HG02840 (cell line): ENCODE results near the gene STUM.
"Not testable (repeated sequence)": the region's sequence is repeated elsewhere in the genome, so short reads cannot be mapped to it uniquely, and the experiment has no call there.

ENCODE experiments used
- ATAC-seq: cut with Tn5 transposase; IDR thresholded peaks from one replicate; pipeline ENCODE4 v1.9.1; 2021; ENCODE audit warnings: mild to moderate bottlenecking, moderate library complexity, moderate number of reproducible peaks; ENCODE audit not compliant: unreplicated experiment, low FRiP score

The STUM gene, protein sequence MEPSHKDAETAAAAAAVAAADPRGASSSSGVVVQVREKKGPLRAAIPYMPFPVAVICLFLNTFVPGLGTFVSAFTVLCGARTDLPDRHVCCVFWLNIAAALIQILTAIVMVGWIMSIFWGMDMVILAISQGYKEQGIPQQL

DNA sequence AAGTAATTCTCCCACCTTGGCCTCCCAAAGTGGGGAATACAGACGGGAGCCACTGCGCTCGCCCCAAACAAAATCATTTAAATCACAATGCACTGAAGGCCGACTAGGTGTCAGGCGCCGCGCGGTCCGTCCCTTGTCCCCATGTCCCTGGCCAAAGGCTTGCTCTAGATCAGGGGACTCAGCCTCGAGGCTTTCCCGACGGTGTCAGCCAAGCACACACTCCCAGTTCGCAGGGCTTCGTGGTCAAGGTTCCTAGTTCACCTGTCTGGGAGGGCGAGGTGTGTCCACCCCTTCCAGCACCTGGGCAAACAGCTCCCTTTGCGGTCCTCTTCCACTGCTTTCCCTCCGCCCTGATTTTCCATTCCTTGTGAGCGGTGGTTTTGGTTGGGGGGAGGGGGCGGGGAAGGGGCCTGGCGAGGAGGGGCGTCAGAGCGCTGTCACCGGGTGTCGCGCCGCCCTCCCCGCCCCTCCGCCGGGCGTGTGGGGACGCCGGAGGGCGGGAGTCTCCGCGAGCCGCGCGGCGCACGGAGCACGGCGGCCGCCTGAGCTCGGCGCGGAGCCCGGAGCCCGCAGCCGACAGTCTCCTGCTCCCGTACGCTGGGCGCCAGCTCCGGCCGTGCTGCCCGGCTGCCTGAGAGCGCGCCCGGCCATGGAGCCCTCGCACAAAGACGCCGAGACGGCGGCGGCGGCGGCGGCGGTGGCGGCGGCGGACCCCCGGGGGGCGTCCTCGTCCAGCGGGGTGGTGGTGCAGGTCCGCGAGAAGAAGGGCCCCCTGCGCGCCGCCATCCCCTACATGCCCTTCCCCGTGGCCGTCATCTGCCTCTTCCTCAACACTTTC is at the start of gene STUM:
Gene STUM, plus strand, starts transcription at position 509 of the 838 bp plus-strand sequence. Its CDS starts 141 bp downstream, at position 650.
- no peak for ATAC-seq

GRCh38 chr1:226499699-226500098 is 48.9 kb upstream of the STUM start:
- not testable (repeated sequence) for ATAC-seq

DNA sequence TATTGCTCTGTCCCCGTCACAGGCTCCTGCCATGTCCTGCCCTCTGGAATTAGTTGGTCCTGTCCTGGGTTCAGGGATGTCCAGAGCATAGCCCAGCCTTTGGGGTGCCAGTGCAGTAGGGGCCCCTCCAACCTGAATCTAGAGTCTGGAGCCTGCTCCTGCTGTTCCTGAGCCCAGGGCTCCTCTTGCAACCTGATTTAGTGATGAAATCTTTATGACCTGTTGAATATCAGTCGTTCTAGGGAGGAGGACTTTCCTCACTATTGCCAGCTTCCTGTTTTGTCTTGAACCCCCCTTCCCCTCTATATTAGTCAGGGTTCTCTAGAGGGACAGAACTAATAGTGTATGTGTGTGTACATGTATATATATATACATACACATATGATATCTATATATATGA is 42.5 kb upstream of the STUM start:
- no peak for ATAC-seq

DNA sequence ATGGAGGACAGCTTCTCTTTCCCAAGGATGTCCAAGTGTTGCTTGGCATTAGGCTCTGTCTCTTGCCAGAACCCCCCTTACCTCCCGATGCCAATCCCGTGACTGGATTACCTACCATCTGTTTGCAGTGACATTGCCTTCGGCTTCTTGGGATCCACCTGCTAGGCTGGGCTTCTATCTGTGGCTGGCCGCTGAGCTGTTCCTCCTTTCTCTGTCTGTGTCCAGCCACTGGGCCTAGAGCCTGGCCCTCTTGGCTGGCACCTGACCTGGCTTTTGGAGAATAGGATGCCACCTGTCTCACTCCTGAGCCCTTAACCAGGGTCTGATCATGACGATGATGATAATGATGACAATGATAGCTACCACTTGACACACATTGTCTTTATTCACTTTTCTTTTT is 41.6 kb upstream of the STUM start:
- ATAC-seq, result no peak

GRCh38 chr1:226510453-226510852 is 38.1 kb upstream of the STUM start:
- ATAC-seq, result no peak

DNA sequence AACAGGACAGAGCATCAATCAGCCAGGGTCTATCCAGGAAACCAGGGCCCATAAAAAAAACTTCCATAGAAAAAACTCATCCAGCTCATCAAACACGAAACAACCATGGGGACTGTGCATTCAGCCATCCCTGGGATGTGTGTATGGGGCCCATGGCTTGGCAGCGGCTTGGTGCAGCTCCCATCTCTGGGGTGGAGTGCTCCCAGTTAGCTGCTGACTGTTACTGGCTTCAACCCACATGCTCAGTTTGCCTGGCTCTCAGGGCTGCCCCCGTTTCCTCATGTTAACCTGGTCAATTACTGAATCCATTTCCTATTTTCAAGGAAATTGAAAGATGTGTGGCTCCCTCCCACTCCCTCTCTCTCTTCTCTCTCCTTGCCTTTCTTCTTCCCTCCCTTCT is 37.3 kb upstream of the STUM start:
- ATAC-seq, result no peak

DNA sequence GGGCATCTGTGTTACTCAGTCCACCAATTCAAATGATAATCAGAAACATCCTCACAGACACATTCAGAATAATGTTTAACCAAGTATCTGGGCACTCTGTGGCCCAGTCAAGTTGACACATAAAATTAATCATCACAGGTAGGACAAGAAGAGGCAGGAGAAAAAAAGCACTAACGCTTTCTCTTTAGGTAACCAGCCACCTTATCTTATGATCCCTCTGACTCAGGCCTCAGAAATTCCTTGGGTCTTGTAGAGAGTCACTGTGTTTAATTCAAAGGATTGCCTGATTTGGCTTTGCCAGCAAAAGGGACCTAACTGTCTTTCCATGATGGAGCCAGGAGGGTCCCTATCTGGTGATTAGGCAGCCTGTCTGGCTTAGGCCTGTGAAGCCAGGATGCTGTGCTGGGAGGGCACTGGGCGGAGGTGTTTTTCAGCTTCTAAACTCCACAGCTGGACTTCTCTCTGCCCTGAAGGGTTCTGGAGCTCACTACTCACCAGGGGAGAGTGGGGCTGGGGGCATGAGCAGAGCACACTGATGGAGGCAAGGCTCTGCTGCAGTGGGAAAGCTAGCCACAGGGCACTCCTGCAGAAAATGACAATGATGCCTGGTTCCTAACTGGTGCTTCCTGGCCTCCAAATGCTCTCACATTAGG is 36.4 kb upstream of the STUM start:
- ATAC-seq, result no peak

- no peak for ATAC-seq
Observed at GRCh38 chr1:226518375-226518774, 30.2 kb upstream of the STUM start.

DNA sequence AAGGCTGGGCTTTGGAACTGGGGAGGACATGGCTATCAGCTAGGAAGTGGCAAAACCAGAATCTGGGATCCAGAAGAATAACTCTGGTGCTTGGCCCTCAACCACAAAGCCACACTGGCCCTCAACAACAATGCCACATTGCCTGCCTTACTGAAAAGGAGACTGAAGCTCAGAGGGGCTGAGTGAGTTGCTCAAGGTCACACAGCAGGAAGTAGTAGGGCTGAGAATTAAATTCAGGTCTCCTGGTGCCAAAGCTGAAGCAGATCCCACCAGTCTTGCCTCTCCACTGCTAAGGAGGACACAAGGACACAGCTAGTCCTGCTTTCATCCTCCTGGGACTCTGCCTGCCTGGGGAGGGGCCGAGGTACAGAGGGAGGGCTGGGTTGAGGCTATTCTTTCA is 29.4 kb upstream of the STUM start:
- no peak for ATAC-seq

DNA sequence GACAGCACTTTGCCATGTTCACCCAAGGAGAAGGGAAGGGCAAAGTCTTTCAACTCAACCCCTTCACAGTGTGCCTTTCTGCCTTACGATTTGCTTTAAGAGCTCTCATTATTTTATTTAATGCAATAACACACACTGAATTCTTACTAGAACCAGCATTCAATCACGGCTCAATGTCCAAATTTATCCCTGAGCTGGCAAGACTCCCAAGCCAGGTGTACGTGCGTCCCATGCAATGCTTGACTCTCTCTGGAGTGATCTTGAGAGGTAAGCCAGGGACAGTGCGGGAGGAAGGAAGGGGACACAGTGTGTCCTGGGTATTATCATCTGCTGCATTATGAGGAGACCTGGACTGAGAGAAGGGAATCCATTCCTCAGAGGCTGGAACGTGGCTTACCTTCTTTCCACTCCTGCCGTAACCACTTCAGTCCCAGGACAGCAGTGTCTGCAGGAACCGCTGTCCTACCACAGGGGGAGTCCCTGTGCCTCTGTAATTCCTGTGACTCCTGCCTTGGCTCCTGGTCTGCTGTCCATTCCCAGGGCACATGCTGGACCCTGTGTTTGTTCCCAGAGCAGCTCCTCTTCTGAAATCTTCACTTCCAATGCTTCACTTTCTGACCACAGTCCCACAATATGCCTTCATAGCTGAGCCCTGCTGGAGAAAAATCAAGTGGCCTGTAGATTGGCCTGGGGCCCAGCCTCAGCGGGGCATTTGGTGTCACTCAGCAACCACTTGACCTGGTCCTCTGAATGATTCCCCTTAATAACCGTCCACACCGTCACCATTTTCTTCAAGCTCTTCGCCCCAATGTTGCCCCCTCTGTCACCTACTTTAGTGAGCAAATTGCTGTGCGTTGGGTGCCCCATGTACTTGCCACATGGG is 28.6 kb upstream of the STUM start:
- ATAC-seq, result no peak

GRCh38 chr1:226520640-226521355 is 27.8 kb upstream of the STUM start:
- ATAC-seq, result no peak

- ATAC-seq, result no peak
Observed at GRCh38 chr1:226523646-226524406, 24.7 kb upstream of the STUM start.

- ATAC-seq, result no peak
Observed at GRCh38 chr1:226524547-226524946, 24.0 kb upstream of the STUM start.

GRCh38 chr1:226525750-226526149 is 22.8 kb upstream of the STUM start:
- no peak for ATAC-seq

DNA sequence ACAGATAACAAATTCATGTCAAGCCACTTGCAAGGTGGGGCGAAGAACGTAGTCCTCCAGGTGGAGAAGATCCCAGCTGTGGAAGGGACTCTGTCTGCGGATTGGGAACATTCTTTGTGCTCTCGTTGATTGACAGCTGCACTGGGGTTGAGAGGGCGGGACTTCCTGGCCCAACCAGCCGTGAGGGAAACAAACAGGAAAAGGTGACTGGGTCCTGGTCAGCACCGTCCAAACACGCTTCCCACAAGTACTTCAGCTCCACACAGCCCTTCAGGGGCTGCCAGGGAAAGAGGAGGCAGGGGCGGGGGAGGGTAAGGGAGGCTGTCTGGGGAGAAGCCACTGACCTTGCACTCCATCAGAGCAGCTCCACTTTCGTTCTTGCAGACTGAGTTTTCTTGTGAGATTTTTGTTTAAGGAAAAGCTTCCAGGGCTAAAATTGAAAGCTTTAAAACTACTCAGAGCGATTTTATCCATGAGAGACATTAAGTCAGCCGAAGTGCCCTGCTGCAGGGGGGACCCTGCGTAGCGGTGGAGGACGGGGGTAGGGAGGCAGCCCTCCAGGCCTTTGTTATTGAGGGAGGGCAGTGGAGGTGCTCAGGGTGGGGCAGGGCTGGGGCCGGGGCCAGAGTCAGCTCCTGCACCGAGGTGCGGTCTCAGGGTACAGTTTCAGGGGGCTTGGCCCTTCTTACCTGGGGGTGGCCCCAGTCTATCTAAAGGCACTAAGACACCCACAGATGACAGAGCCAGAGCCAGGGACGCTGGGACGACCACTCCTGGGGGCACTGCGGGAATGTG is 21.6 kb upstream of the STUM start:
- ATAC-seq, result no peak

DNA sequence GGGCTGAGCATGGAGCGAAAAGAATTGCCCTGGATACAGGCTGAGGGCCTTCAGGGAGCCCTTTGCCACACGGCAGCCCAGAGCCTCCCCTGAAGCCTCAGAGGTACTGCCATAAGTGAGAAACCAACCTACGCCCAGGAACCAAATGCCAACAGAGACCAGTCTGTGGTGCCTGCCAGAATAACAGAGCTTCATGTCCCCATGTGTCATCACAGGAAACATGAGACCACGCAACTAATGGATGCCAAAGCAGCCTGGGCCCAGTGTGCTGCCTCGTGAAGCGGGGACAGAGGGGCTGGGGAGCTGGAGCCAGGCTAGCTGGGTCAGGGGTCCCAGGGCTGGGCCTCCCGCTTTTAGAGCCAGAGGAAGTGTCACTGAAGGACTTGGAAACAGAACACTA is 18.7 kb upstream of the STUM start:
- ATAC-seq, result no peak

- ATAC-seq, result no peak
Observed at GRCh38 chr1:226530591-226530990, 18.0 kb upstream of the STUM start.

DNA sequence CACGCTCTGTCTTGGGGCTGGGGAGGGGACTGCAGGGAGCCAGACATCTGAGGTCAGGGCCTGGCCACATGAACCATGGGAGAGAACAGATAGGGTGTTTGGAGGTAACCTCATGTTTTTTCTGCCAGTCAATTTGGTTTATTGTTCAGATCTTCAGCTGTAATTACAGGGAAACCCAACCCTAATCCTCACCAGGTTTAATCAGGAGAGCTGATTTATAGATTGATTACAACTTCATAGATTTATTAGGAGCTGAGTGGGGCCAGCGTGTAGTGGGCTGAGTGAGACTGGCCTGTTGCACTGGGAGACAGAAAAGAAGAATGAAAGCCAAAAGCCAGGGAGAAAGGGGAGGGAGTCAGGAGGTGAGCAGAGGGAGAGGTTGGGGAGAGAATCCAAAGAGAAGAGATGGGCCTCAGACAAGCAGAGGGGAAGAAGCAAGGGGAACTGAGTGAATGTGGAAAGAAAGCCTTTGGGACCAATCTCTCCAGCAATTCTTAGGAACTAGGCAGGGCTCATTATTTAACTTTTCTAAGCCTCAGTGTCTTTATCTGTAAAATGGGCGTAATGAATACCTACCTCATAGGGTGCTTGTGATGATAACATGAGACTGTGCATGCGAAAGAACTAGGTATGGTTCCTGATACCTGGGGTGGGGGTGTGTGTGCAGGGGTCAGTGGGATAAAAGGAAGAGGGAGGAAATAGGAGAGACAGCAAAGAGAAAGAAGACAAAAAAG is 17.0 kb upstream of the STUM start:
- ATAC-seq, result no peak
